Ishikawa (cell line): Measurements from ENCODE around the gene KCNH2.

Experiments
- CREB1 ChIP-seq: IDR thresholded peaks from 2 replicates; pipeline ENCODE4 v1.6.1; 2012; ENCODE audit warnings: low read depth
- EGR1 ChIP-seq: IDR thresholded peaks from 2 replicates; pipeline ENCODE4 v1.6.1; 2012
- EP300 ChIP-seq: IDR thresholded peaks from 2 replicates; pipeline ENCODE4 v1.6.1; 2012; ENCODE audit warnings: borderline replicate concordance
- FOXM1 ChIP-seq: IDR thresholded peaks from 2 replicates; pipeline ENCODE4 v1.6.1; 2012; ENCODE audit warnings: low read depth, borderline replicate concordance
- NFIC ChIP-seq: IDR thresholded peaks from 2 replicates; pipeline ENCODE4 v1.6.1; 2012
- RAD21 ChIP-seq: IDR thresholded peaks from 2 replicates; pipeline ENCODE4 v1.6.1; 2012; ENCODE audit warnings: low read depth
- TAF1 ChIP-seq: IDR thresholded peaks from 2 replicates; pipeline ENCODE4 v1.6.1; 2012; ENCODE audit warnings: low read depth, mild to moderate bottlenecking
- TCF12 ChIP-seq: IDR thresholded peaks from 2 replicates; pipeline ENCODE4 v1.6.1; 2012; ENCODE audit warnings: low read depth
- TEAD4 ChIP-seq: IDR thresholded peaks from 2 replicates; pipeline ENCODE4 v1.6.1; 2012
- YY1 ChIP-seq: IDR thresholded peaks from 2 replicates; pipeline ENCODE4 v1.6.1; 2012; ENCODE audit warnings: low read depth
- ZBTB7A ChIP-seq: IDR thresholded peaks from 2 replicates; pipeline ENCODE4 v1.6.1; 2012; ENCODE audit warnings: low read depth
- TF ChIP-seq, protein P1 (sequence below): IDR thresholded peaks from 2 replicates; pipeline ENCODE4 v1.6.1; 2012; ENCODE audit warnings: low read depth, mild to moderate bottlenecking
- TF ChIP-seq, protein P2 (sequence below): IDR thresholded peaks from 2 replicates; pipeline ENCODE4 v1.6.1; 2012
- TF ChIP-seq, protein P3 (sequence below): IDR thresholded peaks from 2 replicates; pipeline ENCODE4 v1.6.1; 2012

DNA sequence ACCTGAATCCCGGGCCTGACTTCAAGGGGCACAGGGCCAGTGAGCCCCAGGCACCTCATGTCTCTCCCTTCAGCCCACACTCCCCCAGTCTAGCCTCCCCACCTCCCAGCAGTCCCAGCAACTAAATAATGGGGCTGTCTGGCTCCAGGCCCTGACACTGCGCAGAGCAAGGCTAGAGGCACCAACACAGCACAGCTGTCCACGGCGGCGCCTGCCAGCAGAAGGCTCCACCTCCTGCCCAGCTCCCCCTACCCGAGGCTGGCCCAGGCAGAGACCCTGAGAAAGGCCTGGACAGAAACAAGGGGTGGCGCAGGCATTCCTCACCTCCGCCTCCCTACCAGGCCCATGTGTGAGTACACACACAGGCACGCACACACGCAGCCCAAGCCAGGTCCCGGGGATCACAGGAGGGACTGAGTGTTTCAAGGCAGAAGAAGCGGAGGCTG lies 6.1 kb downstream of the KCNH2 start:
- no peak for TF ChIP-seq FOXM1
- no peak for TF ChIP-seq TAF1
- no peak for TF ChIP-seq TEAD4
- no peak for TF ChIP-seq CREB1
- TF ChIP-seq TCF12: no peak
- TF ChIP-seq RAD21: no peak
- no peak for TF ChIP-seq EGR1
- no peak for TF ChIP-seq YY1
- TF ChIP-seq, protein P1, sequence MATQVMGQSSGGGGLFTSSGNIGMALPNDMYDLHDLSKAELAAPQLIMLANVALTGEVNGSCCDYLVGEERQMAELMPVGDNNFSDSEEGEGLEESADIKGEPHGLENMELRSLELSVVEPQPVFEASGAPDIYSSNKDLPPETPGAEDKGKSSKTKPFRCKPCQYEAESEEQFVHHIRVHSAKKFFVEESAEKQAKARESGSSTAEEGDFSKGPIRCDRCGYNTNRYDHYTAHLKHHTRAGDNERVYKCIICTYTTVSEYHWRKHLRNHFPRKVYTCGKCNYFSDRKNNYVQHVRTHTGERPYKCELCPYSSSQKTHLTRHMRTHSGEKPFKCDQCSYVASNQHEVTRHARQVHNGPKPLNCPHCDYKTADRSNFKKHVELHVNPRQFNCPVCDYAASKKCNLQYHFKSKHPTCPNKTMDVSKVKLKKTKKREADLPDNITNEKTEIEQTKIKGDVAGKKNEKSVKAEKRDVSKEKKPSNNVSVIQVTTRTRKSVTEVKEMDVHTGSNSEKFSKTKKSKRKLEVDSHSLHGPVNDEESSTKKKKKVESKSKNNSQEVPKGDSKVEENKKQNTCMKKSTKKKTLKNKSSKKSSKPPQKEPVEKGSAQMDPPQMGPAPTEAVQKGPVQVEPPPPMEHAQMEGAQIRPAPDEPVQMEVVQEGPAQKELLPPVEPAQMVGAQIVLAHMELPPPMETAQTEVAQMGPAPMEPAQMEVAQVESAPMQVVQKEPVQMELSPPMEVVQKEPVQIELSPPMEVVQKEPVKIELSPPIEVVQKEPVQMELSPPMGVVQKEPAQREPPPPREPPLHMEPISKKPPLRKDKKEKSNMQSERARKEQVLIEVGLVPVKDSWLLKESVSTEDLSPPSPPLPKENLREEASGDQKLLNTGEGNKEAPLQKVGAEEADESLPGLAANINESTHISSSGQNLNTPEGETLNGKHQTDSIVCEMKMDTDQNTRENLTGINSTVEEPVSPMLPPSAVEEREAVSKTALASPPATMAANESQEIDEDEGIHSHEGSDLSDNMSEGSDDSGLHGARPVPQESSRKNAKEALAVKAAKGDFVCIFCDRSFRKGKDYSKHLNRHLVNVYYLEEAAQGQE: no peak
- no peak for TF ChIP-seq EP300
- TF ChIP-seq, protein P2, sequence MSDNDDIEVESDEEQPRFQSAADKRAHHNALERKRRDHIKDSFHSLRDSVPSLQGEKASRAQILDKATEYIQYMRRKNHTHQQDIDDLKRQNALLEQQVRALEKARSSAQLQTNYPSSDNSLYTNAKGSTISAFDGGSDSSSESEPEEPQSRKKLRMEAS: no peak
- TF ChIP-seq ZBTB7A: no peak
- TF ChIP-seq NFIC: no peak
- TF ChIP-seq, protein P3, sequence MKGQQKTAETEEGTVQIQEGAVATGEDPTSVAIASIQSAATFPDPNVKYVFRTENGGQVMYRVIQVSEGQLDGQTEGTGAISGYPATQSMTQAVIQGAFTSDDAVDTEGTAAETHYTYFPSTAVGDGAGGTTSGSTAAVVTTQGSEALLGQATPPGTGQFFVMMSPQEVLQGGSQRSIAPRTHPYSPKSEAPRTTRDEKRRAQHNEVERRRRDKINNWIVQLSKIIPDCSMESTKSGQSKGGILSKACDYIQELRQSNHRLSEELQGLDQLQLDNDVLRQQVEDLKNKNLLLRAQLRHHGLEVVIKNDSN: no peak
